CD8-positive, alpha-beta memory T cell (primary cell): ENCODE results near the gene PDGFRB. TPM values are rescaled to one million over a fixed set of nuclear protein-coding genes. Genes with fewer than 3 reads are reported as not detected.
A peak's percentile ranks its signal among the peaks of the same experiment; 100 is the strongest.

Experiments used
- CTCF ChIA-PET: fragments of 350-600 bp; sonication (Branson Sonifier 250); formaldehyde crosslinking; loops from one replicate; lab custom pipeline; 2021; ENCODE audit warnings: antibody characterized with exemption; lab: Charles Lee
- POLR2A ChIA-PET: fragments of 350-600 bp; sonication (Branson Sonifier 250); formaldehyde crosslinking; loops from one replicate; lab custom pipeline; 2021; ENCODE audit warnings: antibody characterized with exemption; lab: Charles Lee
- DNase-seq, 5 donors: peaks; one replicate each; pipeline versions ENCODE4 v3.0.0 to v3.0.0-alpha.2; 2020 to 2022; ENCODE audit warnings: mixed read lengths in 1 of 5
- H3K27ac ChIP-seq: one replicate; pipeline ENCODE4 v1.7.0; 2013; ENCODE audit warnings: low read depth, mild to moderate bottlenecking, low read length, moderate library complexity
- H3K27me3 ChIP-seq: 2 replicates; pipeline ENCODE4 v1.7.0; 2013; ENCODE audit warnings: low read length, mild to moderate bottlenecking; ENCODE audit not compliant: insufficient read depth, poor library complexity, severe bottlenecking
- H3K36me3 ChIP-seq: 2 replicates; pipeline ENCODE4 v1.7.0; 2013; ENCODE audit warnings: mild to moderate bottlenecking, low read length, moderate library complexity; ENCODE audit not compliant: insufficient read depth
- H3K4me1 ChIP-seq: 2 replicates; pipeline ENCODE4 v1.7.0; 2013; ENCODE audit warnings: mild to moderate bottlenecking, low read length, moderate library complexity; ENCODE audit not compliant: insufficient read depth
- H3K4me3 ChIP-seq: 2 replicates; pipeline ENCODE4 v1.7.0; 2013; ENCODE audit warnings: mild to moderate bottlenecking, low read length
- H3K9me3 ChIP-seq: 2 replicates; pipeline ENCODE4 v1.7.0; 2013; ENCODE audit warnings: mild to moderate bottlenecking, low read length
- H3K27ac Mint-ChIP-seq, 8 donors: one replicate each; pipeline ENCODE4 v1.8.0; 2020 to 2021; ENCODE audit warnings: mixed read lengths in 8 of 8, mild to moderate bottlenecking in 6 of 8, inconsistent platforms in 3 of 8, moderate library complexity in 3 of 8
- H3K27me3 Mint-ChIP-seq, 2 donors: one replicate each; pipeline ENCODE4 v1.8.0; 2020 to 2021; ENCODE audit warnings: mixed read lengths in 2 of 2, mild to moderate bottlenecking in 1 of 2, moderate library complexity in 1 of 2
- H3K36me3 Mint-ChIP-seq, 3 donors: one replicate each; pipeline ENCODE4 v1.8.0; 2020 to 2021; ENCODE audit warnings: mixed read lengths in 3 of 3, inconsistent platforms in 1 of 3, mild to moderate bottlenecking in 1 of 3
- H3K4me1 Mint-ChIP-seq, 3 donors: one replicate each; pipeline ENCODE4 v1.8.0; 2020 to 2021; ENCODE audit warnings: mixed read lengths in 3 of 3, inconsistent platforms in 1 of 3, mild to moderate bottlenecking in 1 of 3
- H3K4me3 Mint-ChIP-seq, 7 donors: one replicate each; pipeline ENCODE4 v1.8.0; 2020 to 2021; ENCODE audit warnings: mixed read lengths in 7 of 7, mild to moderate bottlenecking in 6 of 7, moderate library complexity in 4 of 7, inconsistent platforms in 2 of 7
- H3K9me3 Mint-ChIP-seq, 5 donors: one replicate each; pipeline ENCODE4 v1.8.0; 2020 to 2022; ENCODE audit warnings: mixed read lengths in 5 of 5, mild to moderate bottlenecking in 3 of 5, moderate library complexity in 2 of 5, inconsistent platforms in 1 of 5
- polyA plus RNA-seq: library from polyadenylated mRNA; unstranded; fragments of 300-500 nt; fragmentation: Illumina TruSeq; gene quantifications from one replicate; pipeline ENCODE4 v1.2.3, GENCODE V29; 2021
- total RNA-seq, 2 experiments: library from RNA; stranded (reverse); gene quantifications; one replicate each; pipeline ENCODE4 v1.2.3, GENCODE V29; 2021

The PDGFRB gene
- total and polyA plus RNA-seq, 3 experiments from 2014 or later = 0.66 to 2.0 (median 0.81) TPM

GRCh38 chr5:150073677-150074076 is 82.0 kb downstream of the PDGFRB start:
- Mint-ChIP-seq H3K4me3 (no peak overlapping the region), H3K36me3 (no peaks in the 10 kb centered on the region), H3K27me3 (peaks cover 3 to 10% of the 10 kb centered on the region in 2 donors), H3K4me1 (no peaks in the 10 kb centered on the region), H3K27ac (no peak overlapping the region), H3K9me3 (no peaks in the 10 kb centered on the region)
- Histone ChIP-seq H3K27ac (no peak overlapping the region), H3K9me3 (no peaks in the 10 kb centered on the region), H3K36me3 (no peaks in the 10 kb centered on the region), H3K4me3 (no peak overlapping the region), H3K27me3 (peaks cover 5% of the 10 kb centered on the region), H3K4me1 (no peaks in the 10 kb centered on the region)
- DNase-seq = no peak
- ChIA-PET CTCF (interaction anchor here (0.9 kb wide), 1 partner anchor 11 kb away, joined by 3 read pairs; no protein-coding TSS in a partner anchor), POLR2A (no interaction called here)

GRCh38 chr5:150073086-150073625 is 82.5 kb downstream of the PDGFRB start:
- POLR2A ChIA-PET = no interaction called here
- Histone ChIP-seq H3K4me1 (no peaks in the 10 kb centered on the region), H3K4me3 (no peak overlapping the region), H3K27me3 (peaks cover 5% of the 10 kb centered on the region), H3K36me3 (no peaks in the 10 kb centered on the region), H3K9me3 (no peaks in the 10 kb centered on the region), H3K27ac (no peak overlapping the region)
- Mint-ChIP-seq H3K4me1 (no peaks in the 10 kb centered on the region), H3K9me3 (no peaks in the 10 kb centered on the region), H3K4me3 (no peak overlapping the region), H3K27ac (no peak overlapping the region), H3K36me3 (no peaks in the 10 kb centered on the region), H3K27me3 (peaks cover 2 to 6% of the 10 kb centered on the region in 2 donors)
- no peak for DNase-seq
- CTCF ChIA-PET = no interaction called here

GRCh38 chr5:150070821-150071220 is 84.8 kb downstream of the PDGFRB start:
- H3K27ac Mint-ChIP-seq = no peak overlapping the region

DNA sequence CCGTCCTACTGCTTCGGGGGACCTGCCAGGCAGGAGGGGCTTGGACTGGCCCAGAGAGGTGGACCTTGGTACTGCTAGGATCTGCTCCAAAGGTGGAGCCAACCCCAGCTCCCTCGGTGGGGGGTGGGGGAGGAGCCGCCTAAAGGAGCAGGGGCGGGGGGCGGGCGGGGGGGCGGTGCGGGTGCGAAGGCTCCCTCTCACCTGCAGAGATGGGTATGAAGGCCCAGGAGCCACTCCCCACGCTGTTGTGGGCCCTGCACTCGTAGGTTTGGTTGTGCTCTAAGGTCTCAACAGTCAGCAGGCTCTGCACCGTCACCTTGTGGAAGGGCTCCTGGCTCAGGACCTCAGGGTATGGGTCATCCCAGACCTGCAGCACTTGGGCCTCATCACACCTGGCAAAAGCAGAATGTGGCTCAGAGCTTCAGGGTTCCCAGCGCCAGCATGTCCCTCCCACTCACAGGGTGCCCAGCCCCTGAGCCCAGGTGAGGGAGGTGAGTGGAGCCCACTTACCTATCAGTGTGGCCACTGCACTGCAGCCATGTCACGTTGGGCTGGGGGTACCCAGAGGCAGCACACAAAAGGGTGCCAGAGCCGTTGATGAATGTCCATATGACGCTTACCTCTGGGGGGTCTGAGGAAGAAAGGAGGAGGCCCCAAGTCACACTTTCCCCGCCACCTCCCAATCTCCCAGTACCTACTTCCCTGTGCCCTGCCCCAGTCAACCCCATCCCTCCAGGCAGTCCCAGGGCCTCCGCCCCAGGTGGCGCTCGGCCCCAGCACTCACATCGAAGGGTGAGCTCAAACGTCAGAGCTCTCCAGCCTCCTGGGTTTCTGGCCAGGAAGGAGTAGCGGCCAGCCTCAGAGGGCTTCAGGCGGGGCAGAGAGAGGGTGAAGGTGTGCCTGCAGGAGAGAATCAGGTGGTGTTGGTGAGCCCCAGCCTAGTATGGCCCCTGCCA is 85.7 kb downstream of the PDGFRB start:
- Histone ChIP-seq H3K4me1 (no peaks in the 10 kb centered on the region), H3K27me3 (peaks cover under 1% of the 10 kb centered on the region), H3K4me3 (no peak overlapping the region), H3K9me3 (no peaks in the 10 kb centered on the region), H3K36me3 (no peaks in the 10 kb centered on the region), H3K27ac (no peak overlapping the region)
- no peaks in the 10 kb centered on the region for H3K36me3 Mint-ChIP-seq
- no peak overlapping the region for H3K27ac Mint-ChIP-seq
- no peak for DNase-seq
- ChIA-PET CTCF (interaction anchor here (1.2 kb wide), 1 partner anchor 15 kb away, joined by 3 read pairs; no protein-coding TSS in a partner anchor), POLR2A (no interaction called here)
- H3K4me3 Mint-ChIP-seq = no peak overlapping the region
- peaks cover 0 to 2% of the 10 kb centered on the region in 2 donors for H3K27me3 Mint-ChIP-seq
- no peaks in the 10 kb centered on the region for H3K9me3 Mint-ChIP-seq
- H3K4me1 Mint-ChIP-seq = peaks cover 4 to 7% (median 4%) of the 10 kb centered on the region in 3 donors

More at GRCh38 chr5:150070821-150071220, 84.8 kb downstream of the PDGFRB start:
- H3K4me3 ChIP-seq = no peak overlapping the region
- Mint-ChIP-seq H3K9me3 (no peaks in the 10 kb centered on the region), H3K27me3 (peaks cover 0 to 2% of the 10 kb centered on the region in 2 donors), H3K4me1 (peaks cover 4 to 7% (median 4%) of the 10 kb centered on the region in 3 donors), H3K4me3 (no peak overlapping the region), H3K36me3 (no peaks in the 10 kb centered on the region)
- DNase-seq = no peak
- H3K27ac ChIP-seq = no peak overlapping the region
- ChIA-PET POLR2A (no interaction called here), CTCF (no interaction called here)
- H3K27me3 ChIP-seq = peaks cover 5% of the 10 kb centered on the region
- no peaks in the 10 kb centered on the region for H3K4me1 ChIP-seq
- no peaks in the 10 kb centered on the region for H3K9me3 ChIP-seq
- no peaks in the 10 kb centered on the region for H3K36me3 ChIP-seq

GRCh38 chr5:150068961-150069645 is 86.5 kb downstream of the PDGFRB start:
- Mint-ChIP-seq H3K4me3 (no peak overlapping the region), H3K36me3 (no peaks in the 10 kb centered on the region), H3K27me3 (peaks cover 0 to 2% of the 10 kb centered on the region in 2 donors), H3K9me3 (no peaks in the 10 kb centered on the region), H3K4me1 (peaks cover 4 to 7% (median 4%) of the 10 kb centered on the region in 3 donors), H3K27ac (no peak overlapping the region)
- no peaks in the 10 kb centered on the region for H3K27me3 ChIP-seq
- no peaks in the 10 kb centered on the region for H3K36me3 ChIP-seq
- no peak overlapping the region for H3K27ac ChIP-seq
- no peak for DNase-seq
- CTCF ChIA-PET = interaction anchor here (1.2 kb wide), 1 partner anchor 14 kb away, joined by 3 read pairs; no protein-coding TSS in a partner anchor
- H3K9me3 ChIP-seq = no peaks in the 10 kb centered on the region
- no peaks in the 10 kb centered on the region for H3K4me1 ChIP-seq
- POLR2A ChIA-PET = no interaction called here
- no peak overlapping the region for H3K4me3 ChIP-seq

- Mint-ChIP-seq H3K27me3 (peaks cover 2 to 5% of the 10 kb centered on the region in 2 donors), H3K4me3 (no peak overlapping the region), H3K4me1 (peaks cover 4 to 7% (median 4%) of the 10 kb centered on the region in 3 donors), H3K36me3 (no peaks in the 10 kb centered on the region), H3K27ac (peak overlapping the region in 1 of 8 donors; percentile 77), H3K9me3 (no peaks in the 10 kb centered on the region)
- ChIA-PET POLR2A (no interaction called here), CTCF (interaction anchor here (1.2 kb wide), 1 partner anchor 13 kb away, joined by 3 read pairs; no protein-coding TSS in a partner anchor)
- Histone ChIP-seq H3K27ac (no peak overlapping the region), H3K4me3 (no peak overlapping the region), H3K4me1 (no peaks in the 10 kb centered on the region), H3K36me3 (no peaks in the 10 kb centered on the region), H3K27me3 (no peaks in the 10 kb centered on the region), H3K9me3 (no peaks in the 10 kb centered on the region)
- no peak for DNase-seq
Measured at GRCh38 chr5:150068472-150068871, 87.2 kb downstream of the PDGFRB start.

DNA sequence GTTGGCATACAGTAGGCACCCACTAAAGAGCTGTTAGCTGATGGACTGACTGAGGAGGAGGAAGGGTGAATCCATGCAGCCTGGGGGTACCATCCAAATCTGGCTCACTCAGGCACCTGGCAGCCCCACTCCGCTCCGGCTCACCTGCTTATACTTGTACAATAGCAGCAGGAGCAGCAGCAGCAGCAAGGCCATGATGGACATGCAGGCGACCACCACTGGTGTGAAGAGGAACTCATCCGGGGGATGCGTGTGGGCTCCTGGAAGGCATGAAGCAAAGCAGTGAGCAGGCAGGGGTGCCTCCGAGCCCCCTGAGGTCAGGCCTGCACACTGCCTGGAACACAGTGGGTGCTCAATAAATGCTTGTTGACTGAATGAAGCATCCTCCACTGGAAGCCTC is 87.6 kb downstream of the PDGFRB start:
- Mint-ChIP-seq H3K4me3 (no peak overlapping the region), H3K36me3 (no peaks in the 10 kb centered on the region), H3K4me1 (peaks cover 4 to 7% (median 4%) of the 10 kb centered on the region in 3 donors), H3K27ac (no peak overlapping the region), H3K27me3 (peaks cover 5 to 9% of the 10 kb centered on the region in 2 donors), H3K9me3 (no peaks in the 10 kb centered on the region)
- no peaks in the 10 kb centered on the region for H3K27me3 ChIP-seq
- no peak overlapping the region for H3K4me3 ChIP-seq
- ChIA-PET POLR2A (no interaction called here), CTCF (no interaction called here)
- no peaks in the 10 kb centered on the region for H3K36me3 ChIP-seq
- no peaks in the 10 kb centered on the region for H3K9me3 ChIP-seq
- no peaks in the 10 kb centered on the region for H3K4me1 ChIP-seq
- H3K27ac ChIP-seq = no peak overlapping the region
- no peak for DNase-seq
